NCI-H2227 treated with DMSO at 0.1 percent for 48 hours (cell line): ENCODE results near the gene SUV39H2.
"Not testable (repeated sequence)": the region's sequence is repeated elsewhere in the genome, so short reads cannot be mapped to it uniquely, and the experiment has no call there.

ENCODE experiments used
- DNase-seq: peaks from one replicate; lab custom pipeline; 2025; lab: John Stamatoyannopoulos, UW

The SUV39H2 gene

DNA sequence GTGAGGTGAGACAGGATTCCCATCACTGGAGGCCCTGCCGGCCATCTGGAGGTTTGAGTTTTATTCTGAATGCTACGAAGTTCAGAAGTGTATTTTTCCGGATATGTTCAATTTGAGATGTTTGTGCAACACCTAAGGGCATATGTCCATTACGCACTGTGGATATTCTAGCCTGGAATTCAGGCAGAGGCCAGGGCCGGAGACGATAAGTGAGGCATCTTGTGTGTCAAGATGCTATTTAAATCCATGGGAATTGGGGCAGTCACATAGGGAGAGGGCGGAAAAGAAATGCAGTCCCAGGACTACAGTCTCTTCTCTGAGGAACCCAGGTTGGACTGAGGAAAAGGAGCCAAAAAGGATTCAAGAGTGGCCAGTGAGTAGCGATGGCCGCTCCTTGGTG lies 1.9 kb upstream of the SUV39H2 start:
- no peak for DNase-seq

DNA sequence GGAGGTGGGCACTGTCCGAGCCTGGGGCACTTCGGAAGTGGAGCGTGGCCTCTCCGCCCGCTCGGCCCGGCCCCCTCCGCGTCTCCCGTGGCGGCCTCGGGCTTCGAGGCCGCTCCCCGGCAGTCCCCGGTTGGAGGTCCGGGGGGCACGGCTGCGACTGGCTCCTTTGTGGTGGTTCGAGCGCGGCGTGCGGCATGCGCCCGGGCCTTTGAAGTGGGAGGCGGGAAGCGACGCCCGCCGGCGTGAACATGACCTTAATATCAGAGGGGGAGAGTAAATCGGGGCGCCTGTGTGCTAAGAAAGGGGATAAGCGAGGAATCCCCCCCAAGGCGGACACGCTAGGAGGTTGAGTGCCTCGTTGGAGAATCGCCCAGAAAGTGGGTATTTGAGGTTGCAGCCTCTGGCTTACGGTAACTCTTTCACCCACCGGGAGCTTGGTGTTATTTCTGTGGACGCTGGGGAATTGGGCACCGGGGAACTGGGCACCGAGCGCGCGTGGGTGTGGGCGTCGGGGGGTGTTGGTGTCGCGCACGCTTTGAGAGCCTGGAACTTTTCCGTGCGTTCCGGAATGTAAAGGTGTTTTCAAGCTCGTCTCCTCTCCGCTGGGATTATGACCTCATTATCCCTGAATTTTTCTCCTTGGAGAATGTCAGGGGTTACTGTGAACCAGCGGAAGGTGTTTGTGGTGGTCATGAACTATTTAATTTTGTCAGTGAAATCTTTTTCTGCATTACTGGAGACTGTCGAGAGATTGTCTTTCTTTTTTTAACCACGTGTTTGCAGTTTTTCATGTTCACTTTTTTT lies 660 bp downstream of the SUV39H2 start:
- DNase-seq = no peak

DNA sequence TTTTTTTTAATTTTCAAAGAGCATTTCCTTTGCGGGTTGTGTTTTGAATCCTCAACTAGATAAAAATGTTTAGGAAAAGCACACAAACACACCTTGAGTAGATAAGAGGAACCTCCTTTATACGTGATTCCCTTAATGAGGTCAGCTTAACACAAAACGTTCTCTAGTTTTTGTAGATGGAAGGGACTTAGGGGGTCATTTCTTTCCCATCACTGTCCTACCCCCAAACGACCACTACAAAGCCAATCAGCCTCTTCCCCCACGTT lies 1.2 kb downstream of the SUV39H2 start:
- no peak for DNase-seq

DNA sequence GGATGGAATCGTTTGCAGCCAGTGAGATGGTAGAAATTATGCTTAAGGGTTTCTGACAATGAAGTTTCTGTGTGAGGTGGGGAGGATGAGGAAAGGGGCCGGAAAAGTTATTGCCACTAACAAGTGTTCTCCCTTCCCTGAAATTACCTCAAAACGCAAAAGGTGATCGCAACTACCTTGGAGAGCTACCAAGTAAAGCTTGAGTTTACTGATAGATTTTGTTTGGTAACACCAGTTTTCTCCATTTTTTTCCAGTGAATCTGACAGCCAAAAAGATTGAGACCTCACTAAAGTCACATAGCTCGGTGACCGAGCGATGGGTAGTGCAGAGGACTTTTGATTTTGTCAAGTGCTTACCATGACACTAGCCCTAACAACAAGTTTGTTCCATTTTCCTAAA lies 1.6 kb downstream of the SUV39H2 start:
- DNase-seq = no peak

DNA sequence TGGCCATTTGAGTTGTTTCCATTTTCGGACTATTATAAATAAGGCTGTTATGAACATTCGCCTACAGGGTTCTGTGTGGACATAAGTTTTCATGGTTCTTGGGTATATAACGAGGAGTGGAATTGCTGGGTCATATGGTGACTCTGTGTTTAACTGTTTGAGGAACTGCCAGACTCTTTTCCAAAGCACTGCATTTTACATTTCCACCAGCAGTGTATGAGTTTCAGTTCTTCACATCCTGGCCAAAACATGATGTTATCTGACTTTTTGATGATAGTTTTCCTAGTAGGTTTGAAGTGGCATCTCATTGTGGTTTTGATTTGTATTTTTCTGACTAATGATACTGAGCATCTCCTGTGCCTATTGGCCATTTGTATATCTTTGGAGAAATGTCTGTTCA lies 5.4 kb downstream of the SUV39H2 start:
- DNase-seq = no peak

DNA sequence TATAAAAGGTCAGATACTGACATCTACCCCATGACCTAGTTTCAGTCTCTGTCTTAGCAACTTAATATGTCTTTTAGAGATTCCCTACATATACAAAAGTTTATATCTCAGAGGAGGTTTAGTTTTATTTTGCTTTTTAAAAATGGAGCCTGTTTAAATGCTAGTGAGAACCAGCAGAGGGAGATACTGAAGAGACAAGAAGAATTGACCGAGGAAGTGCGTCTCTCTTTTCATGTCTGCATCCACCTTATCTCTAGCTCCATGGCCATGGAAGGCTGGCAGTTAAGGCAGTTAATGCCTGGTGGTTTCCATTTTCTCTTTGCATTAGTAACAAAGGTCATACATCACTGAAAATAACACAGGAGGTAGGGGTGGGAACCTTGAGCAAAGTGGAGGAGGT lies 10.7 kb downstream of the SUV39H2 start:
- DNase-seq = peak; percentile 3

DNA sequence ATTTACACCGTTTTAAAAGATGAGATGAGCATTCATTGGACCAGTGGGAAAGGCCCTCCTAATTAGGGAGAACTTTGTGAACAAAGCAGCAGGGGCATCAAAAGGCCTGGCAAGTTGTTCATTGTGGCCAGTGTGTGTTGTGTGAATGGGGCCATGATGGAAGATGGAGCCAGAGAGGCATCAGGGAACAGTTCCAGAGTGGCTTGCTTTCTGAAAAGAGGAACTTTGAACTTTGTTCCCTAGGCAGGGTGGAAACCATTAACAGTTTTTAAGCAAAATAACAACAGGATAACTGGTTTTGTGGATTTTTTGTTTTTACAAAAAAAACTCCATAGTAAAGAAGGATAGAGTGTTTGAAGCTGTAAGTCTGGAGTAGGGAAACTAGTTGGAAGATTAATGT lies 12.5 kb downstream of the SUV39H2 start:
- DNase-seq = no peak

DNA sequence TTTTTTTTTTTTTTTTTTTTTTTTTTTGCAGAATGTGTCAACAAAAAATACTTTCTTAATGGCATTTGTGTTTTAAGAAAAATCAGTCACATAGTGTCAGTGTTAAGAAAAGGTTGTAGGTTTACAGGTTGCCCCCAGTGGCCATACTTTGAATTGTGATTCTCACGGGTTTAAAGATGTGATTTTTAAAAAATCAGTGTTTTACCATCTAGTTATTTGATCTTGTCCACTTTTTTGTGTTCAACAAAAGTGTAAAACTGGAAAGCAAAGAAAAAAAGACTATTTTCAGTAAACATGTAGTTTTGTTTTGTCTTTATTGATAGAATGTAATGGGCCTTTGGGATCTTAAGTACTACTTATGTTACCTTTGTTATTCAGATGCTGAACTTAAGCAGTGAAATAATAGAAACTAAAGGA lies 25.7 kb downstream of the SUV39H2 start:
- DNase-seq = no peak

DNA sequence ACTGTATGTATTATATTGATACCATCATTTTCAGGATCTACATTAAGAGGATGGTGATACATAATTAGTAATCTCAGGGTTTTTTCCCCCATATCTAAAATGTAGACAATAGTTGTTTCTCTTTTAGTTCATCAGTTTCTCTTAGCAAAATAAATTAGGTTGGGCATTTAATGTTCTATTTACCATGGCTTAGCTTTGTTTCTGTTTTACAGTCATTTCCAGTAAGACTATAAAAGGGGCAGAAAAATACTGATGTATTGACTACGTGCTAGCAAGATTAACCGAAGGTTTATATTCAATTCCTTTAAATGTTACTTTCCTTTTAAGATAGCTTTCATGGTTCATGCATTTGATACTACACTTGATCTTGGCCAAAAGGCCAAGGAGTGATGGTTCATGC lies 26.2 kb downstream of the SUV39H2 start:
- DNase-seq = no peak

DNA sequence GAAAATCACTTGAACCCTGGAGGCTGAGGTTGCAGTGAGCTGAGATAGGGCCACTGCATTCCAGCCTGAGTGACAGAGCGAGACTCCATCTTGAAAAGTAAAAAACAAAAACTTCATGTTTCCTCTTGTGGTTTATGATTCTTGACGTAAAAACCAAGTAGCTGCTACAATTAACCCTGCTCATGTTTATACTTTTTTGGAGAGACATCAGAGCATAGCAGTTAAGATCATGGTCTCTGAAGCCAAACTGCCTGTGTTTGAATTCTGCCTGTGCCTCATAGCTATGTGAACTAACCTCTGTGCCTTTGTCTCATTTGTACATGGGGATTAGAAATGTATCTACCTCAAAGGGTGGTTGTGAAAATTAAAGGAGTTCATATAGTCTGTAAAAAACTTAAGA lies 27.2 kb downstream of the SUV39H2 start:
- DNase-seq = no peak

- DNase-seq = no peak
Observed at GRCh38 chr10:14906765-14907164, 28.1 kb downstream of the SUV39H2 start.

DNA sequence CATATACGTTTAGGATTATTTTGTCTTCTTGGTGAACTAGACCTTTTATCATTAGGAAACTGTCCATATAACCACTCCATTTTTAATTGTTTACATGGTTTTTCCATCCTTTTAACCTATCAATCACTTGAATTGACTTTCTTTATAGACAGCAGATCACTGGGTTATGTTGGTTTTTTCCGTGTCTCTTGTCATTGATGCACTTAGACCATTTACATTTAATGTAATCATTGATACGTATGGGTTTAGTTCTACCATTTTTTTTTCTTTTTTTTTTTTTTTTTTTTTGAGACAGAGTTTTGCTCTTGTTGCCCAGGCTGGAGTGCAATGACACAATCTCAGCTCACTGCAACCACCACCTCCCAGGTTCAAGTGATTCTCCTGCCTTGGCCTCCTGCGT lies 28.9 kb downstream of the SUV39H2 start:
- not testable (repeated sequence) for DNase-seq

GRCh38 chr10:14909101-14909500 lies 30.4 kb downstream of the SUV39H2 start:
- no peak for DNase-seq

DNA sequence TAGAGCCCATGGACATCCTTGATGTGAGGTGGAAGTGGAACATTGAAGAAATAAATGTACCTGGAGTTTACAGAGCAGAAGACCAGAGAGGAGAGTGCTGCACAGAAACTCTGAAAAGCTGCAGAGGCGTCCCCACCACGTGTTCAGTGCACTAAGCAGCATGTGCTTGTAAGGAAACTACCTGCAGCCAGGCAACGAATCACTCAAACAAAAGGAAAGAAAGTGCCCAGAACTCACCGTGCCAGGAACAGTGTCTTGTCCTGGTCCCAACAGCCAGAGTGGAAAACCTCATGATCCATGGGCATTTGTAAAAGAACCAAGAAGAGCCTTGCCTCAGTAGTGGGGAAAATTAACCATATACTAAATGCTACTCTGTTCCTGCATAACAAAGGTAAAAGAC lies 32.3 kb downstream of the SUV39H2 start:
- DNase-seq = no peak

GRCh38 chr10:14911801-14912200 lies 33.1 kb downstream of the SUV39H2 start:
- no peak for DNase-seq

GRCh38 chr10:14916600-14916999 lies 37.9 kb downstream of the SUV39H2 start:
- no peak for DNase-seq

DNA sequence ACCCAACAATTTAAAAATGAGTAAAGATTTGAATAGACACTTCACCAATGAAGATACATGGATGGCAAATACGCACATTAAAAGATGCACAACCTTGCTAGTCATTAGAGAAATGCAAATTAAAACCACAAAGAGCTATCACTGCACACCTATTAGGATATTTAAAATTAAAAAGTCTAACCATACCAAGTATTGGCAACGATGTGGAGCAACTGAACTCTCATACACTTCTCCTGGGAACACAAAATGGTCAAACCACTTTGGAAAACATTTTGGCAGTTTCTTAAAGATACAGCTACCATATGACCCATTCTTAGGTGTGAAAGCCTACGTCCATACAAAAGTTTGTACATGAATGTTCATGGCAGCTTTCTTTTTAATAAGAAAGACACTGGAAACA lies 39.2 kb downstream of the SUV39H2 start:
- no peak for DNase-seq

DNA sequence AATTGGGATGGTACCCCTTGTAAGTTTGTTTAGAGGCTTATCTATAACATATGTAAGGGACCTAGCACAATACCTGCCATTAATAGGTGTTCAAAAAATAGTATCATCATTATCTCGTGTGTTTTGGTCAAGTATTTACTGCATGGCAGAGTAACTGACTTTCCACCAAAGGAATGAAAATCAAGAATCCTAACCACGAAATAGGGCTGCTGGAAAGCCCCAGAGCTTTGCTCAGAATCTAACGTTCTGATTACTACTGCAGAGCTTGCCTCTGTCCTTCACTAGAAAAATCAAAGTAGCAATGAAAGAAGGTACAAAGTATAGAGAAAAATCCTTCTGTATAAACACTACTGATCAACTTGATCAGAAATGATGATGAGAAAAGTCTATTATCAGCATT lies 40.3 kb downstream of the SUV39H2 start:
- DNase-seq = no peak

DNA sequence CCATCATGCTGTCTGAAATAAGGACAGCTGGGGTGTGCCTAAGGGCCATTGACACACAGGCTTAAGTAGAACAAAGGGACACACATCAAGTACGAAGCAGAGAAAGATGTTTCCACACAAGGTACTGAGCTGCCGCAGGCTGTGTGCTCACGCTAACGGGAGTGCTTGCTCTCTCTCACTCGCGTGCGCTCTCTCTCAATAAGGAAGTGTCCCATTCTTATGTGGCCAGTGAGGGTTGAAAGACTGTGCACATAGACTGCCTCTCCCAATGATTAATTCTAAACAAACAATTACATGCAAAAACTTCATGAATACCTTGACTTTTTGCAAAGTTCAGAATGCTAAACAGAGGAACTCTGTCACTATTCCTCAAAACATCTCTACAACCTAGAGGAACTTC lies 45.3 kb downstream of the SUV39H2 start:
- DNase-seq = no peak

GRCh38 chr10:14925268-14925667 lies 46.6 kb downstream of the SUV39H2 start:
- DNase-seq = no peak

DNA sequence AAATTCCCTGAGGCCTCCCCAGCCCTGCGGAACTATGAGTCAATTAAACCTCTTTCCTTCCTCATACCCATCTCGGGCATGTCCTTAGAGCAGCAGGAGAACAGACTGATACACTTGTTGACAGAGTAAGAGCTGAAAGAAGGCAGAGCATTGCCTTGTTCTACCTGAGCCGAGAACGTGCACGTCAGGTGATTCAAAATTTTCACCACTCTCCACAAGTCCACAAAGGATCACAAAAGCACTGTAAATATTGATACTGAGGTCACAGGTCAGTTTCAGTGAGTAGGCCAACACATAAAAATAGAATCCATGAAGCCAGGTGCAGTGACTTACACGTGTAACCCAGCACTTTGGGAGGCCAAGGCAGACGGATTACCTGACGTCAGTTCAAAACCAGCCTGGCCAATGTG lies 47.4 kb downstream of the SUV39H2 start:
- DNase-seq = no peak

DNA sequence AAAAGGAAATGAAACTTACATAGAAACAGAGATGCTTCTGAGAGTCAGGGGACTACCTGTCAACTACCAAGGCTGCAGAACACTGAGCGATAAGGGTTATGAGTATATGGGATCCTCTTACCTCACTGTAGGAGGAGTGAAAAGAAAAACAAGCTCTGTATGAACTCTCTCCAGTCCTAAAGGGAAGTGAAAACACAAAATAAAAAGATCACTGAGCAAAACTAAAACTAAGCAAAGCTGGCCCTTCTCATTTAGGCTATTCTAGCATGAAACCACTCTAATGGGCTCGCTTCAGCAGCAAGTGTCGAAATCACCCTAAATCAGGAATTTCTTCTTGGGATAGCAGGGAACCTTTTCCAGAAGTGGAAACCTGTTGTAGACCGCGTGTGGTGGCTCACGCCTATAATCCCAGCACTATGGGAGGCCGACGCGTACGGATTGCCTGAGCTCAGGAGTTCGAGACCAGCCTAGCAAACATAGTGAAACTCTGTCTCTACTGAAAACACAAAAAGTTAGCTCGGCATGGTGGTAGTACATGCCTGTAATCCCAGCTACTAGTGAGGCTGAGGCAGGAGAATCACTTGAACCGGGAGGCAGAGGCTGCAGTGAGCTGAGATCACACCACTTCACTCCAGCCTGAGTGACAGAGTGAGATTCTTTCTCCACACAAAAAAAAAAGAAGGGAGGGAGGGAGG lies 48.2 kb downstream of the SUV39H2 start:
- no peak for DNase-seq

DNA sequence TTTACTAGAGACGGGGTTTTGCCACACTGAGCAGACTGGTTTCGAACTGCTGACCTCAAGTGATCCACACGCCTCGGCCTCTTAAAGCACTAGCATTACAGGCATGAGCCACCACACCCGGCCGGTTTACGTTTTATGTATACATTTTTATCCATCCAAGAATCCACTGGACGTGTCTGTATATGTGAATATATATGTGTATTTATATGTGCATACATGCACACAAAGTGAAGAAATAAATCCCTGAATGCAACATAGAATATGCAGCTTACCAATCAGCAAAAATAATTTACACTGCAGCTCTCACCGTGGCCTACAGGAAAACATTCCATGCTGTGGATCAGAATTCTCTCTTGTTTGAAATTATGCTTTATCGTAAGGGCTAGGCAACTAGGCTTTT lies 51.9 kb downstream of the SUV39H2 start:
- DNase-seq = no peak

- DNase-seq = no peak
Observed at GRCh38 chr10:14936584-14936983, 57.9 kb downstream of the SUV39H2 start.
